EH (cell line): ENCODE data around the gene AKT3.
"Not testable (repeated sequence)": the region's sequence is repeated elsewhere in the genome, so short reads cannot be mapped to it uniquely, and the experiment has no call there.

Source experiments
- DNase-seq: peaks from one replicate; pipeline ENCODE4 v3.0.0-alpha.2; 2015; ENCODE audit warnings: low read depth

Gene AKT3

GRCh38 chr1:243597383-243597782, 252.7 kb downstream of the AKT3 start:
- peak; percentile 26 for DNase-seq

DNA sequence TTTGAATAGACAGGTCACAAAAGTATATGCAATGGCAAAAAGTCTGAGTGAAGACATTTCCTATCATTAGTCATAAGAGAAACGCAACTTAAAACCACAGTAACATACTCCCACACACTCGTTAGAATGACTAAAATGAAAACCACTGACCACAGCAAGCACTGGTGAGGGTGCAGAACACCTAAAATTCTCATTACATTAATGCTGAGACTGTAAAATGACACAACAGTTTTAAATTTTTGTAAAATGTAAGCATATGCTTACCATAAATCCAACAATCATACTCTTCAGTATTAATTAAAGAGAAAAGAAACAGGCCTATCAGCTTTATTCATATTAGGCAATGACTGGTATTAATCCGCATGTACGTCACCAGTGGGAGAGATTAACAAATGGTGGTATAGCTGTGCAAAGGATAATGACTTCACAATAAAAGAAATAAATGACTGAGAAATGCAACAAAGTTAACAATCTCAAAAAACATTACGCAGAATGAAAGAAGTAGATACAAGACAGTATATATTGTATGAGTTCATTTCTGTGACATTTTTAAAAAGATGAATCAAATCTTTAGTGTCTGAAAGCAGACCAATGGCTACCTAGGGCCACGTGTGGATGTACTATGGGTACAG, 253.5 kb downstream of the AKT3 start:
- DNase-seq, result peak; percentile 95

DNA sequence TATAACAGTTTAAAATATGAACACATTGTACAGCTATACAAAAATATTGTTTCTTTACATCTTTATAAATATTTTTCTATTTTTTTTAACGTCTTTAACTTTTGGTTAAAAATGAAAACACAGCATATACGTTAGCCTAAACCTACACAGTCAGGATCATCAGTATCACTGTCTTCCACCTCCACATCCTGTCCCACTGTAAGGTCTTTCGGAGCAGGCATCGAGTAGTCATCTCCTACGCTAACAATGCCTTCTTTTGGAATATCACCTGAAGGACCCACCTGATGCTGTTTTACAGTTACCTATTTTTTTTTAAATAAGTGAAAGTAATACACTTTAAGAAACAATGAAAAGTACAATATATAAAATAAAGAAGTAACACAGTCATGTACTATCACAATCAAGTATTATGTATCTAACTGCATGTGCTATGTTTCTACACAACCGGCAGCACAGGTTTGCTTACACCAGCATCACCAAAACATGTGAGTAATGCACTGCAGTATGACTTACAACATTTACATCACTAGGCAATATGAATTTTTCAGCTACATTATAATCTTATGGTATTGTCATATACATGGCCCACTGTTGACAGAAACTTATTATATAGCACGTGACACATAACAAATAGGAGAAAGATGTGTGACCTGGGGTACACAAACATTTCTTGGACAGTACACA, 254.4 kb downstream of the AKT3 start:
- DNase-seq, result peak; percentile 40

DNA sequence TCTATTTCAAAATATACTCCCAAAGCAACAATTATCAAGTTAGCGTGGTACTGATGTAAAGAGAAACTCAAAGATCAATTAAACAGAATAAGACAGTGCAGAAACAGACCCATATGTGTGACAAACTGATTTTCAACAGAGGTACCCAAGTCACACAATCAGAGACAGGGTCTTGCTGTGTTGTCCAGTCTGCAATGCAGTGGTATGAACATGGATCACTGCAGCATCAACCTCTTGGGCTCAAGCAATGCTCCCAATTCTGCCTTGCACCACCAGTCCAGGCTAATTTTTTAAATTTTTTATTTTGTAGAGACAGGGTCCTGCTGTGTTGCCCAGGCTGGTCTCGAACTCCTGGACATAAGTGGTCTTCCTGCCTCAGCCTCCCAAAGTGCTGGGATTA, 255.6 kb downstream of the AKT3 start:
- DNase-seq, result no peak

DNA sequence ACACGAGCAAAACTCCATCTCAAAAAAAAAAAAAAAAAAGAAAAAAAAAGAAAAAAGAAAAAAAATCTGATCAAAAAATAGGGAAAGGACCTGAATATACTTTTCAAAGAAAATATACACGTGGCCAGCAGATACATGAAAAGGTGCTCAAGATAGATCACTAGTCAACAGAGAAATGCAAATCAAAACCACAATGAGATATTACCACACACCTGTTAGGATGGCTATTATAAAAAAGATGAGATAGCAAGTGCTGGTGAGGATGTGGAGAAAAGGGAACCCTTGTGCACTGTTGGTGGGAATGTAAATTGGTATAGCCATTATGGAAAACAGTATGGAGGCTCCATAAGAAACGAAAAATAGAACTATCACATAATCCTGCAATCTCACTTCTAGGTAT, 260.8 kb downstream of the AKT3 start:
- DNase-seq, result not testable (repeated sequence)

GRCh38 chr1:243587823-243588560, 262.1 kb downstream of the AKT3 start:
- no peak for DNase-seq

GRCh38 chr1:243587285-243587684, 262.8 kb downstream of the AKT3 start:
- no peak for DNase-seq

GRCh38 chr1:243585982-243586381, 264.1 kb downstream of the AKT3 start:
- DNase-seq, result no peak

GRCh38 chr1:243582326-243582725, 267.7 kb downstream of the AKT3 start:
- peak; percentile 90 for DNase-seq

DNA sequence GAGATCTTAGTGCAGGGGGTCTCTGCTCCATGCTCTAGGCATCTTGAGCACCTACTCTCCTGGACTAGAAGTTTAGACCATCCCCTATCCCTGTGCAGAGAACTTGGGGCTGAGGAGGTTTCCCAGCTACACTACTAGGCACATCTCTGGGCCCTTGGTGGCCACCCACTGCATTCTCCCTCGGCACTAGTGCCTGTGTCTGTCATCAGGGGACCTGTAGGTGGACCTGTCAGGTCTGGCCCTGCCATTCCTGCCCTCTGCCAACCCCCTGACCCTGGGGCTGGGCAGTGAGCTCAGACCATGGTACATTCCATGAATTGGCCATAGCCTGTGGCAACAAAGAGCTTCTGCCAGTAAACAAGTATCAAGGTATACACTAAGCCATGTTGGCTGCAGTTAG, 269.1 kb downstream of the AKT3 start:
- no peak for DNase-seq

GRCh38 chr1:243580072-243580471, 270.0 kb downstream of the AKT3 start:
- DNase-seq, result peak; percentile 19

DNA sequence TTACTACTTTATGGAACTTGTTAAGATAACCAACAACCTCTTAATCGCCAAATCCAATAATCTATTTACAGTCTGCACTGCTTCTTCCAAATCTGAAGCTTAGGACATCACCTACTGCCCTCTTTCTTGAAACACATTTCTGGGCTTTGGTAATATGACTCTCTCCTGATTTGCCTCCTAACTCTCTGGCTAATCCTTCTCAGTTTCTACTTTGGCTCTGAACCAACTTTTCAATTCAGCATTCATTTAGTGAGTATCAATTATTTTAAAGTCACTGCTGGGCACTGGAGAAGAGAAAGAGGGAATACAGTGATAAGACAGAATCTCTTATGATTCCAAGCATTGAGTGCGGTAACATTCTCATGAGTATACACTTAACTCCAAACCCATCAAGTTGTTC, 275.0 kb downstream of the AKT3 start:
- no peak for DNase-seq

DNA sequence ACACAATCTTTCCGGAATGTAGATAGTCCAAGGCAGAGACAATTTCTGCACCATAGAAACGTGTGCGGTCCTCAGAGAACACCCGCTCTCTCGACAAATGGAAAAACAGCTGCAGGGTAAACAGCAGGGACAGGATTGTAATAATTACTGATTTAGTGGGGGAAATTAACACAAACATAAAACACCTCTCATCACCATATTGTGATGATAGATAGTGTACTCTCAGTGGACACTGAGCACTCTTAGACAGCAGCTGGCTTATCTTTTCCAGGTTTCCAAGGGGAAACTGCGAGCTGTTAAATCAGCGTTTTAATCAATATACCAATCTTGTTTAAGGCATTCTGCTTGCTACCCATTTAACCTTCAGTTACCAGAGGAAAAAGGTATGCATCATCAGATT, 277.1 kb downstream of the AKT3 start:
- no peak for DNase-seq

DNA sequence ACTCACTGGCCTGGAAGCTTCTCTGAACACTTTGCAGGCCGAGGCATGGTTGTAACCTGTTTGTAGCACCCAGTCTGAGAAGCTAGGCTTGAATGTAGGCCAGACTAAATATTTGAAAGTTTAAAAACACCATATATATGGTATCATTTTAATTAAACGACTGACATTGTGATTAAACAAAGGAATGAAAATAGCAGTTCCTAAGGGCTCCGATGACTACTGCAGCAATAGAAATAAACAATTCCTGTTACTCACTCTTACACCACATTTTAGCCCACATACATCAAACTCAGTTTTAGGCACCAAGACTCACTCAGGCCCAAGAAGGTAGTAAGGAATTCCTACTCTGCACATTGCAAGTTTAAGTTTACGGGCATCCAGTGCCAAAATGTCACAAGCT, 281.2 kb downstream of the AKT3 start:
- peak; percentile 85 for DNase-seq

DNA sequence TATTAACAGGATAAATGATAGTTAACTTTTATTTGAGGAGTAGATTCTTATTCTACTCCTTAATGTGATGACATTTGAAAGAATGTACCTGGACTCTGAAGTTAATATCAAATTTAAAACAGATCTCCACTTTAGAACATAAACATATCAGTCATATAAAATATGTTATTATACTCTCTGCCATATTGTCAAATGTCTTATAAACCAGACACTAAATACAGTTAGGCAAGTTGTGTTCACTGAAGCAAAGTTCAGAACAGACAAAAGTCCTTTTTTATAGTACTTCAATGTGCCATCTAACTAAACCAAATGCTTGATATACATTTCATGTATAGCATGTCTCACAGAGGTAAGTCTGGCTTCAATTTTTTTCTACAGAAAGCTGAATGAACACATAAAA, 285.2 kb downstream of the AKT3 start:
- no peak for DNase-seq

GRCh38 chr1:243563732-243564131, 286.3 kb downstream of the AKT3 start:
- DNase-seq, result no peak

- DNase-seq, result no peak
Measured at GRCh38 chr1:243562473-243562872, 287.6 kb downstream of the AKT3 start.

DNA sequence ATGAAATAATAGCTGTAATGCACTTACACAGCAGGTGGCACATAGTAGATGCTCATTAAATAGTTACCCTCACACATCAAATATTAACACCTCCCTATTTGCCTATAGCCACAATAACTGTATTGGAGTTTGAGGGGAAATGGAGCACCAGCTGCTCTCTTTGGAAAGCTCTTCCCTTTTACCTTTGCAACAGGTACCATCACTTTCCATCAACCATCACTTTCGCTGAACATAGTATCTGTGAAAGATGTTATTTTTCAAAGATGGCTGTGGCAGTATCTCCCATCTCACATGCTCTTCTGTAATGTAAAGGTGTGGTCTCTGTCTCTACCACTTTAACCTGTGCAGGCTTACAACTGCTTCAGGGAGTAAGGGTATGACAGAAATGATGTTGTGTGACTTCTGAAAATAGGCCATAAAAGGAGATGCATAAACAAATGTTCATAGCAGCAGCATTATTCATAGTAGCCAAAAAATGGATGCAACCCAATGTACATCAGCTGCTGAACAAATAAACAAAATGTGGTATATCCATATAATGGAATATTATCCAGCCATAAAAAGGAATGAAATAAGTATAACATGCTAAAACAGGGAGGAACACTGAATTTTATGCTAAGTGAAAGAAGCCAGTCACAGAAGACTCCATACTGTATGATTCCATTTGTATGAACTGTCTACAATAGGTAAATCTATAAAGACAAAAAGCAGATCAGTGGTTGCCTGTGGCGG, 288.3 kb downstream of the AKT3 start:
- DNase-seq, result no peak

- peak; percentile 51 for DNase-seq
Measured at GRCh38 chr1:243559575-243560162, 290.4 kb downstream of the AKT3 start.

GRCh38 chr1:243558576-243558975, 291.5 kb downstream of the AKT3 start:
- DNase-seq, result no peak

DNA sequence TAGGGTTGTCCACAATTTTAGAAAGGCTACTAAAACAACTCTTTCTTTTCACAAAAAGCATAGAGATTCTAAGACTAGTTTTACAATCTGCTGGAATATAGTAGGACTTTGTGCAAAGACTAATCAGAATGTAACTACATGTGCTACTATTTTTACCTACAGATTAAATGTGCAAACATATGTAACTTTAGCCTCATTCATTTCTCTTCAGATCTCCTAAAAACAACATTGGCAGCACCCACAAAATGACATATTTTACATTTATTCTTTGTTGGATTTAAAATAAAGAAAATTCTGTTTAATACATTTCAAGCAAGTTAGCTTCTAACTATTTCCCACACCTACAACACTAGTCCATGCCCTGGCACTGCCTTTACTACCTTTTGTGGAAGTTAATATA, 292.2 kb downstream of the AKT3 start:
- no peak for DNase-seq

- DNase-seq, result no peak
Measured at GRCh38 chr1:243554686-243555085, 295.4 kb downstream of the AKT3 start.
